H1 (cell line): ENCODE measurements around the gene SLC24A3. TPM values are rescaled to one million over a fixed set of nuclear protein-coding genes. Genes with fewer than 3 reads are reported as not detected.

Experiments
- CTCF ChIA-PET: fragments of 300-600 bp; sonication (Branson Sonifier 250); formaldehyde crosslinking; loops from one replicate; lab custom pipeline; 2021; ENCODE audit not compliant: partially characterized antibody; lab: Charles Lee
- POLR2A ChIA-PET: fragments of 300-600 bp; sonication (Branson Sonifier 250); formaldehyde crosslinking; loops from one replicate; lab custom pipeline; 2021; ENCODE audit warnings: inconsistent platforms; ENCODE audit not compliant: partially characterized antibody; lab: Charles Lee
- DNase-seq, 2 experiments: peaks; one replicate each; pipeline versions ENCODE4 v3.0.0 to v3.0.0-alpha.2; 2010 to 2022; ENCODE audit warnings: low spot score in 2 of 2, low read depth in 1 of 2, mixed read lengths in 1 of 2
- FAIRE-seq: peaks from 2 replicates; lab custom pipeline; 2011; peaks lifted over from hg19 to GRCh38; lab: Jason Lieb, UNC
- H2AFZ ChIP-seq: 2 replicates; pipeline ENCODE4 v1.8.1; 2012; ENCODE audit warnings: low read length, inconsistent platforms
- H2AK5ac ChIP-seq: 2 replicates; pipeline ENCODE4 v1.6.1; 2013; ENCODE audit warnings: low read depth, low read length
- H2BK120ac ChIP-seq: replicated peaks from 2 replicates; pipeline ENCODE3; 2013; ENCODE audit warnings: low read depth, low read length, inconsistent platforms
- H2BK12ac ChIP-seq: 2 replicates; pipeline ENCODE4 v1.6.1; 2013; ENCODE audit warnings: low read depth, low read length
- H2BK15ac ChIP-seq: 2 replicates; pipeline ENCODE4 v1.6.1; 2013; ENCODE audit warnings: low read length
- H2BK20ac ChIP-seq: 2 replicates; pipeline ENCODE4 v1.6.1; 2013; ENCODE audit warnings: low read length
- H2BK5ac ChIP-seq: 2 replicates; pipeline ENCODE4 v1.6.1; 2013; ENCODE audit warnings: low read depth, low read length
- H3K14ac ChIP-seq: 2 replicates; pipeline ENCODE4 v1.6.1; 2013; ENCODE audit warnings: inconsistent platforms; ENCODE audit not compliant: insufficient read length
- H3K18ac ChIP-seq: 2 replicates; pipeline ENCODE4 v1.6.1; 2013; ENCODE audit warnings: low read length; ENCODE audit errors: extremely low read depth
- H3K23ac ChIP-seq: 2 replicates; pipeline ENCODE4 v1.6.1; 2013; ENCODE audit warnings: inconsistent platforms; ENCODE audit not compliant: insufficient read length
- H3K23me2 ChIP-seq: 2 replicates; pipeline ENCODE4 v1.6.1; 2013; ENCODE audit warnings: low read depth, low read length
- H3K27ac ChIP-seq: 2 replicates; pipeline ENCODE4 v1.6.1; 2011; ENCODE audit warnings: low read depth, low read length, inconsistent platforms
- H3K27me3 ChIP-seq, 4 experiments: replicated peaks in 1 of 4; 1 replicate in 1 of 4; 2 replicates in 3 of 4; pipeline versions ENCODE4 v1.6.1 to v1.8.1; 2011 to 2013; ENCODE audit warnings: low read length in 3 of 4, mild to moderate bottlenecking in 3 of 4, inconsistent platforms in 2 of 4, mixed read lengths in 2 of 4, moderate library complexity in 1 of 4; ENCODE audit not compliant: control insufficient read depth in 3 of 4, insufficient read depth in 3 of 4; ENCODE audit errors: extremely low read depth in 1 of 4
- H3K36me3 ChIP-seq, 4 experiments: 2 replicates each; pipeline versions ENCODE4 v1.6.1 to v1.8.1; 2011 to 2013; ENCODE audit warnings: mild to moderate bottlenecking in 4 of 4, low read length in 3 of 4, moderate library complexity in 2 of 4, control low read depth in 1 of 4, inconsistent platforms in 1 of 4; ENCODE audit not compliant: insufficient read depth in 4 of 4, control insufficient read depth in 2 of 4
- H3K4ac ChIP-seq: replicated peaks from 2 replicates; pipeline ENCODE3; 2013; ENCODE audit warnings: low read length, low read depth, mixed read lengths, inconsistent platforms; ENCODE audit not compliant: insufficient read length
- H3K4me1 ChIP-seq, 4 experiments: replicated peaks in 1 of 4; 1 replicate in 1 of 4; 2 replicates in 3 of 4; pipeline versions ENCODE4 v1.6.1 to v1.8.1; 2011 to 2013; ENCODE audit warnings: low read length in 3 of 4, inconsistent platforms in 2 of 4, mixed read lengths in 1 of 4; ENCODE audit not compliant: insufficient read depth in 4 of 4, control insufficient read depth in 3 of 4
- H3K4me2 ChIP-seq, 2 experiments: 2 replicates each; pipeline versions ENCODE4 v1.6.1 to v1.8.1; 2011 to 2013; ENCODE audit warnings: low read depth in 2 of 2, low read length in 2 of 2, control low read depth in 1 of 2, inconsistent platforms in 1 of 2, mild to moderate bottlenecking in 1 of 2; ENCODE audit not compliant: insufficient read depth in 1 of 2
- H3K4me3 ChIP-seq, 4 experiments: fragments of 200-600, 300-600 bp in 1 of 4; sonication (generic), shearing (Covaris generic), sonication (Bioruptor Twin) in 1 of 4; 2 replicates each; pipeline versions ENCODE4 v1.5.1 to v1.8.1; 2011 to 2016; ENCODE audit warnings: low read length in 4 of 4, low read depth in 3 of 4, control low read depth in 2 of 4, inconsistent platforms in 2 of 4, mild to moderate bottlenecking in 2 of 4, mixed read lengths in 1 of 4, moderate library complexity in 1 of 4; ENCODE audit not compliant: insufficient read depth in 2 of 4; ENCODE audit errors: extremely low read depth in 1 of 4
- H3K56ac ChIP-seq: replicated peaks from 2 replicates; pipeline ENCODE3; 2013; ENCODE audit warnings: low read depth, mild to moderate bottlenecking, mixed read lengths, low read length, inconsistent platforms; ENCODE audit not compliant: insufficient read length
- H3K79me1 ChIP-seq: 2 replicates; pipeline ENCODE4 v1.6.1; 2013; ENCODE audit warnings: low read depth, low read length, control low read depth
- H3K79me2 ChIP-seq, 2 experiments: 2 replicates each; pipeline versions ENCODE4 v1.6.1 to v1.8.1; 2012 to 2013; ENCODE audit warnings: low read length in 2 of 2, mild to moderate bottlenecking in 2 of 2, inconsistent platforms in 1 of 2; ENCODE audit not compliant: insufficient read depth in 2 of 2, control insufficient read depth in 1 of 2
- H3K9ac ChIP-seq, 4 experiments: replicated peaks in 1 of 4; 1 replicate in 1 of 4; 2 replicates in 3 of 4; pipeline versions ENCODE4 v1.6.1 to v1.8.1; 2011 to 2013; ENCODE audit warnings: low read depth in 3 of 4, low read length in 3 of 4, control low read depth in 2 of 4, mild to moderate bottlenecking in 2 of 4, moderate library complexity in 2 of 4, inconsistent platforms in 1 of 4; ENCODE audit errors: extremely low read depth in 1 of 4
- H3K9me3 ChIP-seq, 2 experiments: 2 replicates each; pipeline versions ENCODE4 v1.6.1 to v1.8.1; 2012 to 2013; ENCODE audit warnings: mild to moderate bottlenecking in 2 of 2, moderate library complexity in 2 of 2, control low read depth in 1 of 2, inconsistent platforms in 1 of 2, low read depth in 1 of 2, low read length in 1 of 2, mixed read lengths in 1 of 2; ENCODE audit not compliant: insufficient read depth in 2 of 2
- H4K20me1 ChIP-seq, 2 experiments: replicated peaks in 1 of 2; 2 replicates each; pipeline versions ENCODE3 to v1.8.1; 2011 to 2013; ENCODE audit warnings: inconsistent platforms in 2 of 2, low read length in 2 of 2, mild to moderate bottlenecking in 1 of 2; ENCODE audit not compliant: insufficient read depth in 2 of 2, control insufficient read depth in 1 of 2
- H4K5ac ChIP-seq: 2 replicates; pipeline ENCODE4 v1.6.1; 2013; ENCODE audit warnings: low read length, low read depth, mixed read lengths, inconsistent platforms; ENCODE audit not compliant: insufficient read length
- H4K8ac ChIP-seq: 2 replicates; pipeline ENCODE4 v1.8.0; 2013; ENCODE audit warnings: mild to moderate bottlenecking, moderate library complexity, low read length, inconsistent platforms; ENCODE audit not compliant: insufficient read depth; ENCODE audit errors: extremely low read depth
- H4K91ac ChIP-seq: replicated peaks from 2 replicates; pipeline ENCODE3; 2013; ENCODE audit warnings: low read length, mixed read lengths, inconsistent platforms; ENCODE audit not compliant: insufficient read length
- ATF2 ChIP-seq: IDR thresholded peaks from 2 replicates; pipeline ENCODE4 v1.6.1; 2012; ENCODE audit warnings: low read length, inconsistent platforms
- CBX5 ChIP-seq: fragments of 300-800, 300-1000 bp; sonication (generic); IDR thresholded peaks from 2 replicates; pipeline ENCODE4 v1.7.1; 2016; ENCODE audit warnings: antibody characterized with exemption, low read length, low read depth
- CEBPB ChIP-seq: IDR thresholded peaks from 2 replicates; pipeline ENCODE4 v1.6.1; 2012; ENCODE audit warnings: low read depth, low read length
- CHD1 ChIP-seq: IDR thresholded peaks from 2 replicates; pipeline ENCODE4 v1.6.1; 2012; ENCODE audit warnings: low read depth, low read length, improper control_type of control experiment
- HDAC2 ChIP-seq, 2 experiments: fragments of 300-600 bp in 1 of 2; sonication (generic) in 1 of 2; IDR thresholded peaks; 2 replicates each; pipeline ENCODE4 v1.6.1; 2011 to 2012; ENCODE audit warnings: low read depth in 2 of 2, low read length in 2 of 2, mild to moderate bottlenecking in 2 of 2, moderate library complexity in 2 of 2, borderline replicate concordance in 1 of 2, inconsistent platforms in 1 of 2
- POLR2AphosphoS5 ChIP-seq: IDR thresholded peaks from 2 replicates; pipeline ENCODE4 v1.6.1; 2011; ENCODE audit warnings: low read depth, low read length
- SRF ChIP-seq: IDR thresholded peaks from 2 replicates; pipeline ENCODE4 v1.6.1; 2011; ENCODE audit warnings: mild to moderate bottlenecking, low read depth, low read length, moderate library complexity
- TAF7 ChIP-seq: optimal IDR thresholded peaks from 2 replicates; pipeline ENCODE3; 2011; ENCODE audit warnings: low read depth, mild to moderate bottlenecking, inconsistent platforms, low read length, moderate library complexity, borderline replicate concordance
- TBP ChIP-seq: IDR thresholded peaks from 2 replicates; pipeline ENCODE4 v1.6.1; 2011; ENCODE audit warnings: low read depth, low read length, improper control_type of control experiment
- USF2 ChIP-seq: IDR thresholded peaks from 2 replicates; pipeline ENCODE4 v1.6.1; 2011; ENCODE audit warnings: low read length, improper control_type of control experiment
- WGBS, 2 experiments: shearing (Covaris generic) in 1 of 2; methylation state at CpG; one replicate each; pipeline versions ENCODE4 v1.1.6 to v1.1.7; 2013 to 2015; ENCODE audit warnings: low lambda C conversion rate in 2 of 2, mixed read lengths in 2 of 2, inconsistent platforms in 1 of 2, low coverage in 1 of 2, missing lambda C conversion rate in 1 of 2; ENCODE audit not compliant: insufficient replicate concordance in 2 of 2, insufficient coverage in 1 of 2, insufficient read length in 1 of 2; ENCODE audit errors: extremely low coverage in 1 of 2, missing lambda C conversion rate in 1 of 2; 5-methylcytosine and 5-hydroxymethylcytosine counted together
- polyA plus RNA-seq, 7 experiments: library from polyadenylated mRNA; depleted of rRNA in 3 of 7; stranded (reverse) in 5 of 7; unstranded in 2 of 7; fragments of >200 nt in 5 of 7; fragments of 200-250 nt in 2 of 7; gene quantifications; 1 replicate in 5 of 7; 2 replicates in 1 of 7; 4 replicates in 1 of 7; pipeline versions ENCODE4 v1.2.1 to v1.2.3, GENCODE V29; 2011 to 2013; ENCODE audit warnings: missing spikeins in 2 of 7, mixed read lengths in 2 of 7
- total RNA-seq: library from RNA; stranded (reverse); fragmentation: NEBNext Ultra II Directional; extraction: Animal tissue kit (Norgen Biotek cat#: 25700); gene quantifications from 2 replicates; pipeline ENCODE4 v1.2.1, GENCODE V29; 2021

SLC24A3 gene
- total and polyA plus RNA-seq, 2 of the 8 experiments (the other 6 are each of a cell fraction or from before 2014, with no cell fraction given) = 4.5 to 6.3 TPM

GRCh38 chr20:19671374-19671773, 458.9 kb downstream of the SLC24A3 start:
- CTCF ChIA-PET = interaction anchor here (0.6 to 1.6 kb wide), 2 partner anchors 9 to 919 kb away, joined by 3 to 5 read pairs; no protein-coding TSS in a partner anchor
- no peaks in the 10 kb centered on the region for H3K79me2 ChIP-seq

More at GRCh38 chr20:19671374-19671773, 458.9 kb downstream of the SLC24A3 start:
- no peak overlapping the region for H2AFZ ChIP-seq
- H4K20me1 ChIP-seq = no peaks in the 10 kb centered on the region
- no peak overlapping the region for H2BK5ac ChIP-seq
- H3K23ac ChIP-seq = no peak overlapping the region
- no peaks in the 10 kb centered on the region for H3K36me3 ChIP-seq
- 79% methylated on average over 1 of the region's 1 CpG; no CpG with 5 or more reads in 1 of the 2 experiments for WGBS, 2 experiments
- no peak overlapping the region for H4K5ac ChIP-seq
- H3K4me1 ChIP-seq = no peaks in the 10 kb centered on the region
- H3K27me3 ChIP-seq = no peaks in the 10 kb centered on the region
- no peak overlapping the region for H3K56ac ChIP-seq
- no peak overlapping the region for H3K18ac ChIP-seq
- no peak overlapping the region for H2BK12ac ChIP-seq
- H3K23me2 ChIP-seq = no peaks in the 10 kb centered on the region; the same call in 1 of the 2 replicates
- H4K8ac ChIP-seq = no peak overlapping the region
- POLR2A ChIA-PET = no interaction called here
- no peak overlapping the region for H2AK5ac ChIP-seq
- H3K4me3 ChIP-seq = no peak overlapping the region
- no peak overlapping the region for H3K27ac ChIP-seq
- H3K4me2 ChIP-seq = no peak overlapping the region
- no peaks in the 10 kb centered on the region for H3K79me1 ChIP-seq
- H3K9me3 ChIP-seq = no peaks in the 10 kb centered on the region
- DNase-seq = no peak
- no peak for FAIRE-seq
- H3K9ac ChIP-seq = no peak overlapping the region
- H2BK15ac ChIP-seq = no peak overlapping the region
- no peak for TF ChIP-seq HDAC2 (IDR thresholded peaks at IDR 0.05; ENCODE audit: borderline replicate concordance in 1 of 2, low read depth in 2 of 2, low read length in 2 of 2)
- TF ChIP-seq CHD1 = no peak
- no peak for TF ChIP-seq TAF7
- no peak for TF ChIP-seq CEBPB
- no peak for TF ChIP-seq USF2
- TF ChIP-seq ATF2 = no peak
- TF ChIP-seq POLR2AphosphoS5 = no peak
- no peak for TF ChIP-seq SRF
- TF ChIP-seq CBX5 = no peak
- no peak for TF ChIP-seq TBP
- no peak overlapping the region for H3K14ac ChIP-seq
- H4K91ac ChIP-seq = no peak overlapping the region
- H2BK20ac ChIP-seq = no peak overlapping the region
- H3K4ac ChIP-seq = no peak overlapping the region
- no peak overlapping the region for H2BK120ac ChIP-seq
